Hepatocyte (in vitro differentiated cells): Measurements from ENCODE around the gene SCRT2.

Source experiments
- CTCF ChIP-seq: fragments of 200-600 bp; sonication (generic); IDR thresholded peaks from 2 replicates; pipeline ENCODE4 v1.5.1; 2016; ENCODE audit warnings: antibody characterized with exemption, mild to moderate bottlenecking; ENCODE audit not compliant: poor library complexity
- EZH2 ChIP-seq: fragments of 200-600 bp; sonication (generic); IDR thresholded peaks from 2 replicates; pipeline ENCODE4 v1.6.1; 2016; ENCODE audit warnings: antibody characterized with exemption, mild to moderate bottlenecking, borderline replicate concordance

- TF ChIP-seq EZH2 (no peak), CTCF (no peak)
Observed at GRCh38 chr20:699342-699741, 23.7 kb upstream of the SCRT2 start.
